ENCODE results near the gene SLC1A2. TPM values are rescaled to one million over a fixed set of nuclear protein-coding genes. Genes with fewer than 3 reads are reported as not detected.

Gene SLC1A2
- total RNA-seq, 2 experiments from 2014 or later = not detected

- DNase-seq (no peak), ATAC-seq (no peak)
- intact Hi-C loops (cut with micrococcal nuclease) = no loop called here
- Mint-ChIP-seq H3K9me3 (no peaks in the 10 kb centered on the region), H3K4me3 (no peak overlapping the region), H3K27ac (no peak overlapping the region), H3K36me3 (ENCODE audit: low read depth) (no peaks in the 10 kb centered on the region), H3K27me3 (peaks cover 37% of the 10 kb centered on the region), H3K4me1 (ENCODE audit: low read depth) (no peaks in the 10 kb centered on the region)
- no peak for TF ChIP-seq CTCF (IDR thresholded peaks at IDR 0.05)
- ChIA-PET CTCF (no interaction called here), POLR2A (no interaction called here)
Observed at GRCh38 chr11:35432464-35432863, 13.1 kb upstream of the SLC1A2 start.

DNA sequence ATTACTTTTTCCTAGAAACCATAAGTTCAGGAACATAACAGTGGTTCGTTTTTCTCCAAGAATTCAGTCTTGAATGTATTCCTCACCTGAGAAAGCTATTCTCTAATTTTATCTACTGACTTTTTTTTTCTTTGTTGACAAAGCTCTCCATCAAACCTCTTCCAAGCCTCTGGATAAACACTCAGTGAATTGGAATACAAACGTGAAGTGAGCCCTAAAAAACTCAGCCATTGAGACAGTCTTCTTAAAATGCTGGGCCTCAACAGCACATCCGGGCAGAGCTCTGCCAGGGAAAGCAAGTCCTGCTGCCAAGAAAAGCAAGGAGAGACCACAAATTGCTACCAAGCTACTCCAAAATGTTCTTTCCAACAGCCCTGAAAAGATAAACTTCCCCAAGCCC is 7.7 kb upstream of the SLC1A2 start:
- DNase-seq = no peak
- Mint-ChIP-seq H3K36me3 (ENCODE audit: low read depth) (no peaks in the 10 kb centered on the region), H3K27me3 (peaks cover 42% of the 10 kb centered on the region), H3K9me3 (no peaks in the 10 kb centered on the region), H3K4me3 (no peak overlapping the region), H3K4me1 (ENCODE audit: low read depth) (no peaks in the 10 kb centered on the region), H3K27ac (no peak overlapping the region)
- no peak for ATAC-seq
- intact Hi-C loops (cut with micrococcal nuclease) = no loop called here
- CTCF ChIA-PET = no interaction called here
- TF ChIP-seq CTCF (IDR thresholded peaks at IDR 0.05) = no peak
- POLR2A ChIA-PET = no interaction called here

DNA sequence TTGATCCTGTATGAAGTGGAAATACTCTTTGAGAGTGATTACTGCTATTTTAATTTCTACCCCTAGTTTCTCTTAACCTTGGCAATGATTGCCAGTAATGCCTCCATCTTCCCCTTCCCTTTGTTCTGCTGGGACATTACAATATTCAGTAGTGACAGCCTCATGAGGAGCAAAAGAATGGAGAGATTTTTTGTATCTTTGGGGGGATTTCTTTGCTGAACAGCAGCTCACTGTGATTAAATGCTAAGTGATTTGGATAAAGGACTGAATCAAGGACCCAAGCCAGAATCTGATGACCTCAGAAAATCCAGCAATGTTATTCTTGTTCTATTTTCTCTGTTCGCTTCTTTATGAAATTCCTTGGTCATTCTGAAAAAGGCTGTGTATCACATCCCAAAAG is 7.0 kb upstream of the SLC1A2 start:
- intact Hi-C loops (cut with micrococcal nuclease) = no loop called here
- TF ChIP-seq CTCF (IDR thresholded peaks at IDR 0.05) = no peak
- ChIA-PET POLR2A (no interaction called here), CTCF (interaction anchor here (1.0 to 1.4 kb wide), 2 partner anchors 14 to 586 kb away, joined by 3 to 4 read pairs; no protein-coding TSS in a partner anchor)
- no peak for DNase-seq
- Mint-ChIP-seq H3K27ac (no peak overlapping the region), H3K27me3 (peaks cover 48% of the 10 kb centered on the region), H3K36me3 (ENCODE audit: low read depth) (no peaks in the 10 kb centered on the region), H3K9me3 (no peaks in the 10 kb centered on the region), H3K4me1 (ENCODE audit: low read depth) (no peaks in the 10 kb centered on the region), H3K4me3 (no peak overlapping the region)
- ATAC-seq = no peak

GRCh38 chr11:35425603-35426212 is 6.3 kb upstream of the SLC1A2 start:
- Mint-ChIP-seq H3K27ac (no peak overlapping the region), H3K4me3 (no peak overlapping the region), H3K9me3 (no peaks in the 10 kb centered on the region), H3K4me1 (ENCODE audit: low read depth) (no peaks in the 10 kb centered on the region), H3K36me3 (ENCODE audit: low read depth) (no peaks in the 10 kb centered on the region), H3K27me3 (peaks cover 53% of the 10 kb centered on the region)
- ATAC-seq (no peak), DNase-seq (no peak)
- POLR2A ChIA-PET = interaction anchor here (1.1 kb wide), 1 partner anchor 11 kb away, joined by 3 read pairs; no protein-coding TSS in a partner anchor
- CTCF ChIA-PET = interaction anchor here (1.0 to 1.6 kb wide), 4 partner anchors 14 to 585 kb away, joined by 3 to 4 read pairs (median 4); no protein-coding TSS in a partner anchor
- intact Hi-C loops (cut with micrococcal nuclease) = no loop called here
- TF ChIP-seq CTCF (IDR thresholded peaks at IDR 0.05) = no peak

- TF ChIP-seq CTCF (IDR thresholded peaks at IDR 0.05) = no peak
- intact Hi-C loops (cut with micrococcal nuclease) = no loop called here
- Mint-ChIP-seq H3K36me3 (ENCODE audit: low read depth) (no peaks in the 10 kb centered on the region), H3K4me1 (ENCODE audit: low read depth) (peaks cover 5% of the 10 kb centered on the region), H3K4me3 (no peak overlapping the region), H3K9me3 (no peaks in the 10 kb centered on the region), H3K27me3 (peaks cover 56% of the 10 kb centered on the region), H3K27ac (no peak overlapping the region)
- DNase-seq (no peak), ATAC-seq (no peak)
- ChIA-PET CTCF (interaction anchor here (1.6 kb wide), 1 partner anchor 477 kb away, joined by 3 read pairs; no protein-coding TSS in a partner anchor), POLR2A (interaction anchor here (0.6 to 1.1 kb wide), 2 partner anchors 13 to 242 kb away, joined by 3 read pairs; no protein-coding TSS in a partner anchor)
Observed at GRCh38 chr11:35424157-35424940, 5.0 kb upstream of the SLC1A2 start.
